Measurements from ENCODE around the gene LCA5L.
"Not testable (repeated sequence)": the region's sequence is repeated elsewhere in the genome, so short reads cannot be mapped to it uniquely, and the experiment has no call there.

LCA5L gene

DNA sequence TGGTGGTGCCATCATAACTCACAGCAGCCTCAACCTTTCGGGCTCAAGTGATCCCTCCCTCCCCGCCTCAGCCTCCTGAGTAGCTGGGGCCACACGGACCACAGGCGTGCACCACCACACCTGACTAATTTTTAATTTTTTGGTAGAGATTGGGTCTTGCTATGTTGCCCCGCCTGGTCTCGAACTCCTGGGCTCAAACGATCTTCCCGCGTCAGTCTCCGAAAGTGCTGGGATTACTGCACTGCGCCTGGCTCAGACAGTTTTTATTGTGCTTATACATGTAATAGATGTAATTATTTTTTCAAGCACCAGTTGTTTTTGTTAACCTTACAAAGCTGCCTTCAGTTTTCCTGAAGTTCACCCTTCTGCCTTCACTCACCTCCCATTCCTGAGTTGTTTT lies 58.7 kb downstream of the LCA5L start:
- no peak for DNase-seq

DNA sequence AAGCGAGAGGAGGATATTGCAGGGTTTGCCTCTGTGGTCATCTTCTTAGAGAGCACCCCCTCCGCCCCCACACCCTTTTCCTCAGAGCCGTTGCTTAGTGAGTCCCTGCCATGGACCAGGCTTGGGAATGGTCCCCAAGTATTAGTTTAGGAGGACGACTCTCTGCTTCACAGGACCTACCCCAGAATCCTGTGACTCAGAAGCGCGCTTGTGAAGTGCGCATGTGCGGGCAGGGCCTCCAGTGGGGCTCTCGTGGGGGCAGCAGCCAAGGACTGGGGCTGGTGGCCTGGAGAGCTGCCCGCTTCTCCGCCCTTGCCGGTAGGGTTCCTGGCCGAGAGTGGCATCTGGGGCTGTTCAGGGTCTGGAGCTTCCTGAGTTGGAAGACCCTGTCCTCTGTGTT lies 59.4 kb downstream of the LCA5L start:
- DNase-seq = peak; percentile 36

GRCh38 chr21:39385299-39386145 lies 60.1 kb downstream of the LCA5L start:
- DNase-seq = peak; percentile 66

DNA sequence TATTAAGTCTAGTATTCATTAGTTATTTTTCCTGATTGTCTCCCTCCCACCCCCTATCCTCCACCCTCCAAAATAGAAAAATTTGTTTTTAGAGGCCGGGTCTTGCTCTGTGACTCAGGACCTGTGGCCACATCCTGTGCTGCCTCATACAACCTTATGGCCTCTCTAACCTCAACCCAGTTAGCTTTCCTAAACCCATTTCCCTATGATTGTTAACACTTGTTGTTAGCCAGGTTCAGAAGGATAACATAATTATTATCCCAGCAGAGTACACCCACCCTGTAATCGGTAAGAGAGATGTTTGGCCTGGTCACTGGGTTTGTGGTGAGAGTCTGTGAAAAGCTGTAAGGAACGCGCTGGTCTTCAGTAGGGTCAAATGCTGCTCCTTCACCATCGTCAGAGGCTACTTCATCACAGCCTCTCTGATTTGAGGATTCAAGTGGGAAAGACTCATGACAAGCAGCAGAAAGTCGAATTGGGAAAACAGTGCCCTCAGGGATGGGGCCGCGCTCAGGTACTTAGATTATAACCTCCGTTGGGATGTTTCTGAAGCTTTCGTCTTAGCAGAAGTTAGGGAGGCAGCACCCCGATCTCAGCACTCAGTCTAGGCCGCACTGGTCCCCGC lies 60.8 kb downstream of the LCA5L start:
- no peak for DNase-seq

GRCh38 chr21:39382096-39382495 lies 63.5 kb downstream of the LCA5L start:
- not testable (repeated sequence) for DNase-seq

DNA sequence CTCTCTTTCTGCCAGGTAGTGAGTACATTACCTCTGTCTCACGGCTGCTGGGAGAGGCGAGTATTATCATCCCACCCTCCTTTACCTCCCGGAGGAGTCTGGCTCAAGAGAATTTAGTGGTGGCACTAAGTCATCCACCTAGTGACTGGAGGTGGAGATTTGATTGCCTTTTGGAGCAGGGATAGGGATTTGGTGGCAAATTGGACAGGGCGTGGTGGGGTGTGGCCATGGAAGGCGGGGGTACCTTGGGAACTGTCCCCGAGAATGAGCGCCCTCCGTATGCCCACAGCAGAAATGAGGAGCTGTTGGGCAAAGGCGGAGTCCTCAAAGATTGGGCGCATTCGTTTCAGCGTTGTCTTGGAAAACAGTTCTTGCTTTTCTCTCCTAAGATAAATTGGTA lies 64.6 kb downstream of the LCA5L start:
- DNase-seq = no peak

DNA sequence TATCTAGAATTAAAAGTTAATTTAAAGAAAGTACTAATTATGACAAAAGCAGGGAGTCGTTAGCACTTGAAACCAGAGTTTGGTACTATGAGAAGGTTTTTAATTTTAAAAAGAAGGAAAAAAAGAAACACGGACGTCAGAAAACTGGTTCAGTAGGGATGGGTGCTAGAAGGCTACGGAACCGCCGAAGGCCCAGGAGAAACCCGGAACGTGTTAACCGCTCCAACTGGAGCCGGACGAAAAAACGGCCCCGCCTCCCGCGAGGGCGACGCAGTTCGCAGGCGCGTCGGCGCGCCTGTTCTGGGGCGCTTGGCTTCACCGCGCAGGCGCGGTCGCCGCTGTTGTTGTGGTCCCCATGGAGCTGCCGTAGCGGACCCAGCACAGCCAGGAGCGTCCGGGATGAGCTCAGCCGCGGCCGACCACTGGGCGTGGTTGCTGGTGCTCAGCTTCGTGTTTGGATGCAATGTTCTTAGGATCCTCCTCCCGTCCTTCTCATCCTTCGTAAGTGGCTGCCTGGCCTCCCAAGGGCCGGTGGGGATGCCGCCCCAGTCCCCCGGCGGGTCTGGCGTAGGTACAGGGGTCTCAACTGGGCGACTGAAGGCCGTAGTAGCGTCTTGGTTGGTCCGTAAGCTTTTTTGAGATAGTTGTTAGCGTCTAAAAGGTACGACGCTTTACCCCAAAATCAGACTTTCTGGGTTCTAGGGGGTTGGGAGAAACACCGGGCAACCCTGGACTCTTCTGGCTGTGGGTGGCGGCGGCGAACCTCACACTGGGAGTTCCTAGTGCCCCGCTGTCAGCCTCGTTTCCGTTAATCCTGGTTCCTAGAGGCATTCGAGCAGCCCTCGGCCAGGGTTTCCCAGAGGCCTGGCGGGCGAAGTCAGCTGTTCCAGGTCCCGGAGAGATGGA lies 65.3 kb downstream of the LCA5L start:
- peak; percentile 86 for DNase-seq

GRCh38 chr21:39377444-39378050 lies 68.0 kb downstream of the LCA5L start:
- no peak for DNase-seq

- DNase-seq = no peak
These were observed 70.1 kb downstream of the LCA5L start for GRCh38 chr21:39375446-39375845.

GRCh38 chr21:39374046-39374445 lies 71.5 kb downstream of the LCA5L start:
- DNase-seq = no peak

DNA sequence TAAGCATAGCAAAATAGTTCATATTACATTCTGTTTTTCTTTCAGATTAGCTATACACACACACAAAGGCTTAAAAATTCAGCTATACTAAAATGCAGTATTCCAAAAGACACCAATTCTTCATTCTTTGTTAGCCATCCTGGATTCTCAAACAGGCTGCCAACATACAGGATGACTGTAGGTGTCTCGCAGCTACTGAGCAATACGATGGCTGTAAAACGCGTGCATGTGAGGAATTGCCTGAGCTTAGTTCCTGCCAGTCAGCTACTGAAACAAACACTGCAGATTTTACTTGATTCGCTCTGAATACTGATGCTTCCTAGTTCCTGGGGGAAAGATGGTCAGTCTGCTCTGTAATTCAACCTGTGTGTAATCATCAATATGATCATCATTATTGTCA lies 71.9 kb downstream of the LCA5L start:
- peak; percentile 20 for DNase-seq

GRCh38 chr21:39369896-39370288 lies 75.7 kb downstream of the LCA5L start:
- DNase-seq = not testable (repeated sequence)

- no peak for DNase-seq
These were observed 77.8 kb downstream of the LCA5L start for GRCh38 chr21:39367783-39368182.

- no peak for DNase-seq
These were observed 79.0 kb downstream of the LCA5L start for GRCh38 chr21:39366563-39366962.

DNA sequence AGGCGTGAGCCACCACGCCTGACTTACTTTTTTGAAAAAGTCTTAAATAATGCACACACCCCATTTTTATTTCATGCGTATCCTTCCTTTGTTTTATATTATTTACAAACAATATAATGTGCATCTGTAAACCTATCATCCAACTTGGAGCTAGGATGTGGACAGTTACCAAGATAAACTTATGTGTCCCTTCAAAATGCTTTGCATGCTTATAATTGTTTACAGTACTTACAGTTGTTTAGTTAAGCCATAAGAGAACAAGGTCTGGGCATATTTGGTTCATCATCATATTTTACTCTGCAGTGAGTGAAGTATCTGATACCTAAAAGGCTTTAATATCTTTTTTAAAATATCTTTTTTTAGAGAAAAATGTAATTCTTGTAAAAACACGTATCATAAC lies 80.6 kb downstream of the LCA5L start:
- no peak for DNase-seq

DNA sequence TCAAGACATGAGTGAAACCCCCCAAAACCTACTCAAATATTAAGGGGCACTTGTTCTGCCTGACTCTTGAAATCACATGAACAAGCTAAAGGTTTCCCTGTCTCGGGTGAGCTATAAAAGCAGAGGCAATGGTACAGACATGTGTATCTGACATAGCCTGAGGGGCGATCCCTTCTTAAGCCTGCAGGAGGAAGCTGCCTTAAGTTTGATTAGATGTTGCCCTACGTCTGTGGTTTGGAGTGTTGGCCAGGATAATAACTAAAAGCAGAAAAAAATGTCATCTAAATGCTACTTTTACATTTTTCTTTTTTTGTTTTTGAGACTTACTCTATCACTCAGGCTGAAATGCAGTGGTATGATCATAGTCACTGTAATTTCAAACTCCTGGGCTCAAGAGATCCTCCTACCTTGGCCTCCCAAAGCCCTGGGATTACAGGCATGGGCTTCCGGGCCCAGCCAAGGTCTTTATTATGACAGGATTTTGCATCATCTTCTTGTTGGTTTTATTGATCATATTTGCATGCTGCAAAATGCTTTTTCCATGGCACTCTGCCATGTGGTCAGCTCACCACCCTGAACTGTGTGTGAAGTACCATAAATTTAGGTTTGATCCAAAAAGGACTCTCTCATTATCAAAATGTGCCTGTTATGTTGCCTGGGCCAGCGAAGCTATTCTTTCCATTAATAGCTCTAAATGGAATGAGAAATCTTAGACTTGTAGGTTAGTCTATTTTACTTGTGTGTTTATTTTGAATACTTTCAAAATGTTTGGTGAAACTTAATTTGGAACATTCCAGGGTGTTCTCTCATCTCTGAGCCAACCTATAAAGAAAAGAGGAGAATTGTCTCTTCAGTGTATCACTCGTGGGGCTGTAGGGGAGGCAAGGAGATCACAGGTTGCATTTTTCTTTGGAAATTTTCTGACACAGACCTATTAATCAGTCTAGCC lies 81.7 kb downstream of the LCA5L start:
- no peak for DNase-seq

- DNase-seq = no peak
These were observed 82.8 kb downstream of the LCA5L start for GRCh38 chr21:39362733-39363132.

DNA sequence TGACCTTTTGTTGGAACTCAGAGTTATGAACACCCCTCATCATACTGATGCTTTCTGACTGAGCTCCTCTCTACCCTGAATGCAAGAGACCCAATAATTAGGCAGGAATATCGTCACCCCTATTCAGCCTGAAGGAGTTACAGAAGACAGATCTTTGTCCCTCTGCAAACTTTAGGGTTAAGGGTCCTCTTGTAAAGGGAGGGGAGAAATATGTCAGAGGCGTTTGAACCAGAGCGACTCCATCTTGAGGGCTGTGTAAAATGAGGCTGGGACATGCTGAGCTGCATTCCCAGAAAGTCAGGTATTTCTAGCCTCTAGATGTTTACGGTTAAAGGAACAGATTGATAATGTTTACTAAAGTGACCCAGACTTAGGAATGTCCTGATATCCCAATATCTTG lies 86.2 kb downstream of the LCA5L start:
- DNase-seq = no peak
